Heart left ventricle (tissue), 13 donors: Measurements from ENCODE around the gene NCOA3.

Experiments used
- CTCF ChIP-seq, 12 donors: fragments of 200-600 bp; sonication (generic) in 4 of 12; IDR thresholded peaks; one replicate each; pipeline versions ENCODE4 v1.5.0 to v1.8.0; 2018 to 2022; ENCODE audit warnings: antibody characterized with exemption in 12 of 12, mild to moderate bottlenecking in 5 of 12
- POLR2A ChIP-seq, 2 donors: fragments of 450-650 bp; IDR thresholded peaks; one replicate each; pipeline ENCODE4 v1.6.1; 2017; ENCODE audit warnings: antibody characterized with exemption in 2 of 2, mild to moderate bottlenecking in 2 of 2, moderate library complexity in 2 of 2
- donor health status: ischemic (EF 13 %, LVEDD 7.1; RV severe dilation, severe dysfunction).
- donor health status: DM: no; HTN: yes; CAD: no.
- donor health status: DM: no; HTN: no; CAD: no.
- donor health status: ischemic (EF 25% LVEDD 6.9; RV normal size, moderate dysfunction).
- donor health status: ischemic (EF 25% LVEDD 5.7; RV mildly dilated, moderate dysfunction).
- donor health status: ischemic (EF 35%, LVEDD 5.7; RV mildly dilated, moderate dysfunction).
- donor health status: nonischemic (EF 11% LVEDD 7.7; RV severe dilation, severe dysfunction).
- donor health status: DM: yes; HTN: yes; CAD: no.
- donor health status: PGD.
- donor health status: ischemic (EF 29% LVEDD 5.4; RV normal size, mild dysfunction).
- donor health status: nonischemic (EF 23%, LVEDD 6.1; RV moderate dilation, normal function).

GRCh38 chr20:47645632-47646031 is 143.9 kb downstream of the NCOA3 start:
- TF ChIP-seq CTCF (IDR thresholded peaks at IDR 0.05), result no peak
- no peak for TF ChIP-seq POLR2A (IDR thresholded peaks at IDR 0.05)
